Stimulated activated CD4-positive, alpha-beta T cell treated with anti-CD3 and anti-CD28 coated beads, Interleukin-15, amount 100 ng/mL, for 48 hours (primary cell): ENCODE measurements around the gene RHOU.

Source experiments
- DNase-seq, 2 donors: peaks; one replicate each; pipeline ENCODE4 v3.0.0-alpha.2; 2020; ENCODE audit warnings: low read depth in 2 of 2

The RHOU gene

DNA sequence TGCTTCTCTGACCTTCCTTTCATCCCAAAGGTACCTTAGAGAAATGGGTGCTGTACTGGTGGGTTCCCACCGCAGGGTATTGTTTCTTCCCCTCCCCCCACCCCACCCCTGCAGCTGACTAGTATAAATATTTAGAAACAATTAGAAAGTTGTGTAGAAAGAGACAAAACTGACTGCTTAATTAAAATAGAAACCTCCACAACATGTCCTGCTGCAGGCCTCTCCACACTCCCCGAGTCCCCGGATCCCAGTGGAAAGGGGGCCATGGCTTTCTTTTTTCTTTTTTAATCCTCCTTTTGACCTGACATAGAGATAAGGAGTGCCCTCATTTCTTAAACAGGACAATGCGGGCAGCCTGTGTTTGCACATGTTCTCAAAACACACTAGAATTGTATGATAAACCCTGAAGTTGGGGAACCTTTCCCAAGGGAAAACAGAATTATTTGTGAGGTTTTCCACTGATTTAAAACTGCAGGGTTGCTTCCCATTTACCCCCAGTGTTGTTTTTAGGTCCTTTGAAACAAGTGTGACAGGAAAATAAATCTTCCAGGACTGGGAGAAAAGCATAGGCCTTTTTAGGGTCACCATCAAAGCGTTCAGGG, 1.7 kb downstream of the RHOU start:
- no peak for DNase-seq

DNA sequence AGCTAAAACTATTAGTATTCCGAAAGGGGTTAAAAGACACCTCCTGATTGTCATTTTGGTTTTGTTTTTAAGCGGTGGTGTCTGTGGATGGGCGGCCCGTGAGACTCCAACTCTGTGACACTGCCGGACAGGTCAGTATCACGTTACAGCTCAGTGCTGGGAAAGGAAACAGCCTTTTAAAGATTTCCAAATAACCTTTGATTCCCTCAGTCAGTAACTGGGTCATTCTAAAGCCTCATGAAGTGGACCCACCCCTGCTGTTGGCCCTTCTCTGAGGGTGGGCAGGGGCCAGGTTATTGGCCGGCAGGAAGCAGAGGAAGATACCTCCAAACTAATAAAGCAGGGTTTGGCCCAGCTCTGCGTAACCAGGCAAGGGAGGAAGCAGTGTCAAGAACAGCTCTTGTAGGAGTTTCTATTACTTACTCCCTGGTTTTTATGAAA, 2.3 kb downstream of the RHOU start:
- DNase-seq: no peak

DNA sequence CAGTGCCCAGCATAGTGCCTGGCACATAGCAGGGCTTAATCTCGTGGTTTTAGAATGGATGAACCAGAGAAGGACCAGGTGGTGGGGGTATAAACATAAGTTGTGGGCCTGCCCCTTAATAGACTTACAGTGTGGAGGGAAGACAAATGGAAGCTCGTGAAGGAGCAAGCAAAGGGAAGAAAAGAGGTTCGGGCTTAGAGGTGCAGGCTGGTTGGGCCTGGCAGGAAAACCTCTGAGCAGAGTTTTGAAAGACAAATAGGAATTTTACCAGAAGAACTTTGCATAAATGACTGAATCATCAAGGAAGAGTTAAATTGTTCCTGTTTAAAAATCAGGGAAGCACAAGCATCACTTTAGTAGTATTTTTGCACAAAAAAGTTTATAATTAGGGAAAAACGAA, 4.5 kb downstream of the RHOU start:
- DNase-seq: no peak

DNA sequence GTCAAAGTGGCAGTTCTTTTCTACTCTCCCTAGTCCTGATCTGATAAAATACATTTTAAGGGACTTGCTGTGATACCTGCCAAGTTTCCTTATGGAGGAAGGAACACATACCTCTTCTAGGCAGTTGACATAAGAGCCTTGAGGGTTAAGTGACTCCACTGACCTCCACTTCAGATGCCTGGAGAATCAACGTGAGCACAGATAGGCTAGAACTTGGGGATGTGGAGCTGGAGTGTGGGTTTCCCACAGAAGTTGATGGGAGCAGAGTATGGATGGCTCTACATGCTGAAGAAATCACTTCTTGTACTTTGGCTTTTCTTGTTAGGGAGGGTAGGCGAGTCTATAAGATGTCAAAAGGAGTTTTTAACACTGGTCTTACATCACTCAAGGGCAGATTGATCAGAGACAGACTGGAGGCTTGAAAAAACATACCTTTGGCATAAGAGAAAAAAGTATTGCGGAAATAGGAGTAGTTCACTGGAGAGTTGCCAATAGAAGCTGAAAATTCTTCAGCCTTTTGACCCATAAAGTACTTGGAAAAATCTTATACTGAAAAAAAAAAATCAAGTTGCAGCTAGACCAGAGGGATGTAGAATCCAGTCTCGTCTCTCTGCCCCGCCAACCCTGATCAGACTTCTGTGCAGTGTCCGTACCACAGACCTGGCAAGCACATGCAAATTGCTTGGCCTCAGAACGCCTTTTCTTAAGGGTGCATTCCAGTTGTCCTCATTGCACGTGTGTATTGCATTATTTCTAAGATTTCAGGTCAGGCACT, 5.5 kb downstream of the RHOU start:
- no peak for DNase-seq

DNA sequence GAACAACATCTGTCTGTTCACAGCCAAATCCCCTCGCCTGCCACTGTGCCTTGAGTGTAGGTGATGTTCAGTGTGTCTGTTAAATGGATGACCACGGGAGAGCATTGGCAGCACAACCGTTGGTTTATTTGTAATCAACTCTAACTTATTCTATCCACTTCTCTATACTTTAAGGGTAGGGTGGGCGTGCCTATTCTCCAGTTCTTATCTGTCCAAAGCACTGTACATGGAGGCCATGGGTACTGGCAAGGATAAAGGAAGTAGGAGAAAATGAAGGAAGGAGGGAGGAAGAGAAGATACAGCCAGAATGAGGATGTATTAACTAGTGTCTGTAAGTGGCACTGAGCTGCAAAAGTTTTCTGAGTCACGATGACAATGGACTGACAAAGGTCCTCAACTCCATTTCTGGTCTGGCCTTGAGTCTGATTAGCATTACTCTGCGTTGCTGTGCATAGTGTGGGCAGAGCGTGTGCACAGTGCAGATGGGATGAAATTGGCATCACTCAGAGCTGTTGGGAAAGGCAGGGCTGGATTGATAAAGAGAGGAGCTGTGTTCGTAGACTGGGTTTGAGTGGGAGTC, 7.1 kb downstream of the RHOU start:
- no peak for DNase-seq

DNA sequence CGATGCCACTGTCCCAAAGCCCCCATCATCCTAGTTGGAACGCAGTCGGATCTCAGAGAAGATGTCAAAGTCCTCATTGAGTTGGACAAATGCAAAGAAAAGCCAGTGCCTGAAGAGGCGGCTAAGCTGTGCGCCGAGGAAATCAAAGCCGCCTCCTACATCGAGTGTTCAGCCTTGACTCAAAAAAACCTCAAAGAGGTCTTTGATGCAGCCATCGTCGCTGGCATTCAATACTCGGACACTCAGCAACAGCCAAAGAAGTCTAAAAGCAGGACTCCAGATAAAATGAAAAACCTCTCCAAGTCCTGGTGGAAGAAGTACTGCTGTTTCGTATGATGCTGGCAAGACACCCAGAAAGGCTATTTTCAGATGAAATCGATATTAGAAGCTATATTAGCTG, 8.1 kb downstream of the RHOU start:
- DNase-seq: no peak

DNA sequence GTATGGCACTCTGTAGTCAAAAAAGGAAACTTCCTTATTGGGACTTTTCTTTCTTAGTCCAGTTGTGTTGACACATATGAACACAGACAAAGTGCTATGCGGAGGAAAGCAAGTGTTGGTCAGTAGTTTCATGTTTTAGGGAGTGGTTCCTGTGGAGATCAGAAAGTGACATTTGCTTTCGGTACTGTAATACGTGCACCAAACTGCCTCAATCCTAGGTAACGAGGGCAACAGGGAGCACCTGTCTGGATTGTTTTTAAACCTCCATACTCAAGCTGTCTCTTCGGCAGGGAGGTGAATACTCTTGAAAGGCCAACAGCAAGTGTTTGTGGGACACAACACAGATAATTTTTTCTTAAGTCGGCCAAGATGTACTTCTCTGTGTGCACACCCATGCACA, 9.1 kb downstream of the RHOU start:
- DNase-seq: no peak

DNA sequence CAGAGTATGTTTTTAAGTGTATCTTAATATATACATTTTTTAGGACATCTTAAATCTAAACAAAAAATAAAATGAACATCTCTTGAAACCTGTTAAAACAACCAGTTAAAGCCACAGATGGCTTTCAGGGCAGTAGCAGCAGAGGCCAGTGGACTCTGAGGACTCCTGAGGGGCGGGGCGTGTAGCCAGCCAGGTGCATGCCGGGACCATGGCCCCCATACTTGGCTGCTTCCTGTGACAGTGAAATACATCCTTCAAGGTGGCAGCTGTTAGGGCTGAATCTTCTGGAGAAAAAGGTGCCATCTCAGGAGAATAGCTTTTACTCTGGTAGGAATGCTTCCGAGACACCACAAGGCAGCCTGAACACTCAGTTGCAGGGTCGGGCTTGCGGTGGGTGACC, 9.6 kb downstream of the RHOU start:
- DNase-seq: no peak

DNA sequence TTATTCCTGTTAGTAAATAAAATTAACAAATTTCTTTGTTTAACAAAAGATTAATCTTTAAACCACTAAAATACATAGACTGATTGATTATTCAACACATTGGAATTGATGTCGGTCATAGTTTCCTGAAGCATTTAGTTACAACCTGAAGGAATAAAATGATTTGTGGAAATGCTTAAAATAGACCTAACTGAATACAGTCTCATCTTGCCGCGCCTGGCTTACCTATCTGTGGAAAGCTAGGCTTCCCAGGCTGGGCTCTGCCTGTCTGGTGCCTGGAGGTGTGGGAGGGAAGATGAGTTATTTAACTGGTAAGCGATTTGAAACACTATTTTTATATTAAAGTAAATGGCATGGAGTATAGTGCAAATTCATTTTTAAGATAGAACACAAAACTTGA, 10.2 kb downstream of the RHOU start:
- DNase-seq: no peak

DNA sequence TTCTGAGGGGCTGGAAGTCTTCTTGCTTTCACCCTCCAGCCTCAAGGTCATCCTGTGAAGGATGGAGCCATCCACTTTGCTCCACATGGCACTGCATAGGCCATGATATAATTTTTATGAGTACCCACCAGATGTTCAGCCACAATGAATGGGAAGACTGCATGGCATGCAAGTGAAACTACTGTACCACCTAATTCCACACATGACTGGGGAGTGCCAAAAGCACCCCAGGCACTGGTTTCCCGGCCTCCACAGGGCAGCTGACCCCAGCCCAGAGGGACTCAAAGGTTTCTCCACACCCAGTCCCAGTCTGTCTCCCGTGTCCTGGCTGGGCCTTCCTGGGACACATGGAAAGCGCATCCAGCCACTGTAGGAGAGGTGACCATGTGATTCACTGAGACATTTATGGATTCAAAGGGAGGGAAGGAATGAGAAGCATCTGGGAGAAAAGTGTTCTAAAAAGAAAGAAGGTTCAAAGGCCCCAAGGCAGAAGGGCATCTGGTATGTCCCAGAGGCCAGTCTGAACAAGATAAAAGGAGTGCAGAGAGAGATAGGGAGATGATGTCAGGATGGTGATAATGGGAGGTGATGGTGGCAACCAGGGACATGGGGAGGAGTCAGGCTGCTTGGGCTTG, 12.1 kb downstream of the RHOU start:
- no peak for DNase-seq

DNA sequence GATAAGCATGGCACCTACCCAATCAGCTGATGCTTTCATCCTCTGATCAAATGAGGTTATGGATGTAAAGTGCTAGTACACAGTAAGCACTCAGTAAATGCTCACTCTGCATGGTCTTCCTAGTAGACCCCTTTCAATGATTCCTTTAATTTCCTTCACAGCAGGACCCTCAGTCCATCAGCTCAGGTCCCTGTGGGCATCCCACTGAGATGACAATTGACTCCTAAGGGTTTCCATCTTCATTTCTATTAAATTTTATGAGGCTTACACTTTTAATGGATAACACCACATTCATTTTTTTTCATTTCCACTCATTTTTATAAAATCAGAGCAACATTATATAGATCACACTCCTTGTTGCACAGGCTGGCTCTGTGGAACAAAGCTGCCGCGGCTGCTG, 12.8 kb downstream of the RHOU start:
- DNase-seq: no peak

DNA sequence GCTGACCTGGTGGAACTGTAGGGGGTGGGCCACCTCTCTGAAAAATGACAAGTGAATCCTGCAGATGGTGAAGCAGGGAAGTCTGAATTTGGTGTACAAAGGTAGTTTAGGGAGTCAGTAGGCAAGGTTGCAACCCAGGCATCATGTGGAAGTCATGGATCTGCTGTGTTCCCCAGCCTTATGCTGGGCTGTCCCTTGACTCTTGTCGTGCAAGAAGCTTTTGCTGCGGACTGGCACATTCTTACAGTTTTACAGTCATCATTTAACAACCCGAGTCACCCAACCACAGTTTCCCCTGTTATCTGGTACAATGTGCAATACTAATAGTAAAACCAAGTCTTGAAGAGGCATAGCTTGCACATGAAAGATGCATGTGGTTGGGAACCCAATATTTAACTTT, 13.2 kb downstream of the RHOU start:
- DNase-seq: no peak

DNA sequence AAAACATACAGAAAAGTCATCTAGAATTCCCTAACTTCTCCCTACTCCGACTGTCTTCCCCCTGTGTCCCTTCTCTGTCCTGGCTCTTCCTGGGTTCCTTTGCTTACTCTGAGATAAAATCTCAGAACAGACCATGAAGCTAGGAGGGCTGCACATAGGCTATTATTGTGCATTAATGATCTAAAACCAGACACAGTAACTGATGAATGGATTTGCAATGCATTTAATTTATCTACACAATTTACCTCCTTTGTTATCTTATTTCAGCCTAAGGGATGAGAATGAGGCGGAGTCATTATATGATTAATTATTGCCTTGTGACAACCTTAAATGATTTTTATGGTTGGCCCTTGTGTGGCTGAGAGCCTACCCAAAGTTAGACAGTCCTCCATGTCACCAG, 14.5 kb downstream of the RHOU start:
- no peak for DNase-seq

DNA sequence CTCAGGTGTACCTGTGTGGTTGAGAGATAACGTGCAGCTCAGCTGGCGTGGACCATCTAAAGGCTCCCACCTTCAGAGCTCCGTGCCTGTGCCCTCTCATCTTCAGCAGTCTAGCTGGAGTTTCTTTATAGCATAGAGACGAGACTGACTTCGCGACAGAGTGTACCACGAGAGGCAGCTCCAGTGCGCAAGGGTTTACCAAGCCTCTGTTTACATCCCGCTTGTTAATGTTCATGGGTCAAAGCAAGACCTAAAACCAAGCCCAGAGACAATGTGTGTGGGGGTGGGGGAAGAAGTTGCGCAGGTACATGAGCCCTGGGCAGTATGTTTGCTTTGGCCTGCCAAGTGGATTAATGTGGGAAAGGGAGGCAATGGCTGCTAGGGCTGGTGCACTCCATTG, 15.6 kb downstream of the RHOU start:
- no peak for DNase-seq

DNA sequence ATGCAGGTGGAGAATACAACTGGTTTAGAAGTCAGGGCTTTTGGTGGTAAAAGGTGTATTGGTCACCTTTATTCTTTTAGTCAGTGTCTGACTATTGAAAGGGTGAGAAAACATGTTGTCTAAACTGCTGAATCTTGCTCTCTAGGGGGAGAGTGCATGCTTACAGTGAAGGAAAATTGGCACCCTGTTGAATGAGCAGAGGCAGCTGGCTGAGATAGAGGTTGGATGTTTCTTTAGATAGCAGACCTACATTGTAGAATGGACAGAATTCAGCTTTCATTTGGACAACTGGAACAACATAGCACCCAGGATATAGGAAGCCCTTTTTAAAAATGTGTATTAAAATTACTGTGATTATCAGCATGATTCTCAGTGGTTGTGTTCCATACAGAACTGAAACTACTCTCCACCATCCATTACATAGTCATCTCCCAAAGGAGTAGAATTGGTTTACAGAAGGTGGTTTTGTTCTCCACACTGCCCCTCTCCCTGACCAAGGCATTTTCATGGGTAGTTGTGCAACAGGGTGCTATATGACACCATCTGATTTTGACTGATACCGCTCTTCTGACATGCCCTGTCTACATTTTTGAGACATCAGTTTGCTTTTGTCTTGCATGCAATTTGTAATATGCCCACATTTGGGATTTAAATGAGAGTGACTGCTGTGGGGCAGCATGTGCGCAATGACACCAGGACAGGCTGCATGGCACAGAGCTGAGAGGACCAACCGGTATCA, 16.2 kb downstream of the RHOU start:
- DNase-seq: no peak

DNA sequence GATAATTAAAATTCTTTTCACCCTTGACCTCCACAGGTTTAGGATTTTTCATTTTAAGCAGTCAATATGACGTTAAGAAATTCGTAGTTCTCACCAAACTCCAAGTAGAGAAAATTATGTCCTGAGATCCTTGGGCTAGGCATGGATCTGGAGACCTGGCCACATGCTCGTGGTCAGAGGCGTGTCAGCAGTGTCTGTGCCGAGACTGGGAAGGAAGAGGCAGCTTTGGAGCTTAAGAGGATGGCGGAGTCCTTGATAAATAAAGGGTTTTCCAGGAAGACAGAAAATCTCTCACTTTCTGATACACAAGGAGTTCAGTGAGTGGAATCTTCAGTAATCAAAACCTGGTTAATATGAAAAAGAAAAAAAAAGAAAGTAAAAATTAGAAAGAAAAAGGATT, 17.0 kb downstream of the RHOU start:
- no peak for DNase-seq

DNA sequence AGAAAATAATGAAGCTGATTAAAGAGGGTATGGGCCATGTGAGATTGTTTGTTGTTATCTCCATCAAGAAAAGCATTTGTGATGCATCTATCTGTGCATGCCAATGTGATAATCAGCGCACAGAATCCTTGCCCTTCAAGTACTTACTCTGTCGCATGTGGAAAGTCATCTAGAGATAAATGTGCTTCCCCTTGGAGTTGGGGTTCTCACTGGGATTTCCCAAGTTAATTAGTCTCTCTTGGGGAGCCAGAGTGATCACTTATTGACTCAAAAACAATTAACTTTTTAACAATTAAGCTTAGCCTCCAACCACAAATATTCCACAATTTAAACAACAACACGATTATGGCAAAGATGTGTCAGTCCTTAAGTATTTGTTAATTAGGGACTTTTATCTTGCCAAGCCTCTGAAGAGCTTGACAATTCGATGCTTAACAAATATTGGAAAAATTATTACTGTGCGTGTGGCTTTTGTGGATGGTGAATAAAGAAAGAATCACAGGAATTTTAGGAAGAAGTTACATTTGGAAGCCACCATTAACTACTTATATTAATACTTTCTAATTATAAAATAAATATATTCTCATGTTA, 17.5 kb downstream of the RHOU start:
- no peak for DNase-seq

DNA sequence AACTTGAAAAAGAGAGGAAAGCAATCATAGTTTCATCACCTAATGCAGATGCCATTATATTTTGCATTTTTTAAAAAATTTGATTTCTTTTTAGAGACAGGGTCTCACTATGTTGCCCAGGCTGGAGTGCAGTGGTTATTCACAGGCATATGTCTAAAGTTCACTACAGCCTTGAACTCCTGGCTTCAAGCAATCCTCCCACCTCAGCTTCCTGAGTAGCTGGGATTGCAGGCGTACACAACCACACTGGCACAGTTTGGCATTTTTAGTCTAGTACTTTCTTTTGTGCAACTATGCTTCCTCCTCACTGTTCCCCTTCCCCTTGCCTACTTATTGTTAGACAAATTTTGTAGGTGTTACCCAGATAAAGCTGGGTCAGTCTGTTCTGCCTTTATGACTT, 18.0 kb downstream of the RHOU start:
- no peak for DNase-seq

DNA sequence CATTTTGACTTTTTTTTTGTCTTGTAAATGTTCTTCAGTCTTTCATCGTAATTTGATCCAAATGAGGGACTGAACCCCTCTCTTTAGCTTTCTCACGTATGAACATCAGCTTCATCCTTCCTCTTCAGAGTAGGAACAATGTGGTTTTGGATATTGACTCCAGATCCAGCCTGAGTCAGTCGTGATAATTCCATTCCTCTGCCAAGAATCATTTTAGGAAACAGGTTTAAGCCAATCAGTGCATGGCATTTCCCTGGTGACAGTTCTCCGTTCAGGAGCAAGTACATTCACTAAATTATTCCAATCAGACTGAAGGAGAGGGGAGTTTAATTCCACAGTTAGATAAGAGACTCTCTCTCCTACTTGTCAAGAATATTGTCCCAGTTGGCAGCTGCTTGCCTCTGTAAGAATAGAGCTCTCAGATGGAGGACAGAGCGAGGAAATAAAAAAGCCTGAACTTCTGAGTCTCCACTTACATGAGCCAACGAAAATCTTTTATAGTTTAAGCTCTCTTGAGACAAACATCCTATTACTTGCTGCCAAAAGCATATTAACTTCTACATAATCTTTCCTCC, 18.6 kb downstream of the RHOU start:
- DNase-seq: no peak

DNA sequence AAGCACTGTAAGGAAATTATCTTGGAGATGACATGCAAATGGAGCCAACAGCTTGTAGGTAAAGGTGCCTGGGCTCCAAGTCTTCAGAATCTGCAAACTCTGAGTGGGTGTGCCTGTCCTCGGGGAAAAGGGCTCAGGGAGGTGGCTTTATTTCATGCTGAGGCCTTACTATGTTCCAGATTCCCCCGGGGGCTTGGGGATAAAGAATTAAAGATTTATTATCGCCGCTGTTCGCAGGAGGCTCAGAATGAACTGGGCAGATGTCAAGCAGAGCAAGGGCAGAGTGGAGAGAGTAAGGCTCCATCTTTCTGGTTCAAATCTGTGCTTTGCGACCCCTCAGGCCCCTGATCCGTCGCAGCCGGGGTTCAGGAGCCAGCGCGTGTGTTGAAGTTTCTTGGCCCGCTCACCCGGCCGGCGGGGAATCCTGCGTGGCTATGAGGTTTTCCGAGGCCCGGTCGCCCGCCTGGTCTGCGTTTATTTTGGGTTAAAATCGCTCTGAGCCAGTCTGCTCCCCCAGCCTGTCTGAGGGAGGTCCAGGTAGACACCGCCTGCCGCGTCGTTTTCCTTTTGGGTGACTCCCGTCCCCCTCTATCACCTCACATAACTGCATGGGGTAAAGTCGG, 19.5 kb downstream of the RHOU start:
- no peak for DNase-seq

DNA sequence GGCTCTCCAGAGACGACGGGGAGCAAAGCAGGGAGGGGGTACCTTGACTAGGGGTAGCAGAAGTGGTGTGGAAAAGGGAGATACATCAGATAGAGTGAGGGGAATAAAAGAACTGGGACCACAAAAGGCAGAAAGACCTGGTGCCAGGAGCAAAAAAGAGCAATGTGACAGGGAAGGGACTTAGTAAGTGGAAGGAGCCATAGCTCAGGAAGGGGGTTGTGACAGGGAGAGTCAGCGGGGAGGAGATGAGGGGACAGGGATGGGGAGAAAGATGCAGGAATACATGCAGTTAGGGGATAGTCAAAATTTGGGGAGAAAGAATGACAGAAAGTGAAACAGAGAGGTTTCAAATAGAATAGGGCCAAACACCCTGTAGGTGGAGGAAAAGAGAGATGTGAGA, 20.5 kb downstream of the RHOU start:
- no peak for DNase-seq
